Upper lobe of left lung (tissue), 6 donors: ENCODE results near the gene RALGDS. TPM values are rescaled to one million over a fixed set of nuclear protein-coding genes. Genes with fewer than 3 reads are reported as not detected.

Source experiments
- ATAC-seq, 2 donors: fragments of 200-7000 bp; cut with Tn5 transposase; one replicate each; pipeline ENCODE4 v1.9.1; 2022; ENCODE audit warnings: mild to moderate bottlenecking in 2 of 2, moderate library complexity in 2 of 2; ENCODE audit not compliant: low FRiP score in 2 of 2
- DNase-seq, 2 donors: peaks; one replicate each; pipeline ENCODE4 v3.0.0-alpha.2; 2019 to 2020
- H3K27ac ChIP-seq, 4 donors: fragments of 200-600 bp; sonication (generic); one replicate each; pipeline ENCODE4 v1.5.1; 2016 to 2019
- H3K27me3 ChIP-seq, 4 donors: fragments of 200-600 bp; sonication (generic); one replicate each; pipeline ENCODE4 v1.5.1; 2017 to 2019
- H3K36me3 ChIP-seq, 4 donors: fragments of 200-600 bp; sonication (generic); one replicate each; pipeline ENCODE4 v1.5.1; 2016 to 2019
- H3K4me1 ChIP-seq, 4 donors: fragments of 200-600 bp; sonication (generic); one replicate each; pipeline ENCODE4 v1.5.1; 2018 to 2019
- H3K4me3 ChIP-seq, 4 donors: fragments of 200-600 bp; sonication (generic); one replicate each; pipeline ENCODE4 v1.5.1; 2017 to 2019; ENCODE audit warnings: mild to moderate bottlenecking in 2 of 4, moderate library complexity in 1 of 4
- H3K9me3 ChIP-seq, 4 donors: fragments of 200-600 bp; sonication (generic); one replicate each; pipeline ENCODE4 v1.5.1; 2018 to 2019
- EP300 ChIP-seq, 4 donors: sonication (generic); formaldehyde crosslinking; IDR thresholded peaks; one replicate each; pipeline ENCODE4 v1.5.1; 2017; ENCODE audit warnings: antibody characterized with exemption in 4 of 4, control low read depth in 2 of 4
- POLR2A ChIP-seq, 4 donors: fragments of 450-650 bp; IDR thresholded peaks; one replicate each; pipeline ENCODE4 v1.5.1; 2016 to 2017; ENCODE audit warnings: antibody characterized with exemption in 4 of 4, mild to moderate bottlenecking in 2 of 4
- POLR2AphosphoS5 ChIP-seq, 2 donors: sonication (generic); formaldehyde crosslinking; IDR thresholded peaks; one replicate each; pipeline ENCODE4 v1.5.1; 2017; ENCODE audit warnings: antibody characterized with exemption in 2 of 2
- WGBS, 2 donors: methylation state at CpG; one replicate each; pipeline ENCODE4 v1.1.5; 2017 to 2018; 5-methylcytosine and 5-hydroxymethylcytosine counted together
- total RNA-seq, 6 donors: library from RNA; depleted of rRNA in 4 of 6; stranded (reverse); fragments of >200 nt in 4 of 6; gene quantifications; one replicate each; pipeline versions ENCODE4 v1.1.0 to v1.2.1, GENCODE V29; 2016 to 2021
- TF ChIP-seq, protein P1 (sequence below), 6 experiments: fragments of 450-650 bp in 4 of 6; fragments of 200-600 bp in 2 of 6; sonication (generic) in 2 of 6; IDR thresholded peaks; one replicate each; pipeline ENCODE4 v1.5.1; 2016 to 2019; ENCODE audit warnings: antibody characterized with exemption in 6 of 6
- donor health status: DM: no; HTN: no; CAD: no; lungs with moderate emphysema.
- donor health status: DM: no; HTN: yes; CAD: no; lungs with severe emphysema.

The RALGDS gene
- total RNA-seq, 6 donors from 2014 or later: 57.1 to 117 (median 88.9) TPM

DNA sequence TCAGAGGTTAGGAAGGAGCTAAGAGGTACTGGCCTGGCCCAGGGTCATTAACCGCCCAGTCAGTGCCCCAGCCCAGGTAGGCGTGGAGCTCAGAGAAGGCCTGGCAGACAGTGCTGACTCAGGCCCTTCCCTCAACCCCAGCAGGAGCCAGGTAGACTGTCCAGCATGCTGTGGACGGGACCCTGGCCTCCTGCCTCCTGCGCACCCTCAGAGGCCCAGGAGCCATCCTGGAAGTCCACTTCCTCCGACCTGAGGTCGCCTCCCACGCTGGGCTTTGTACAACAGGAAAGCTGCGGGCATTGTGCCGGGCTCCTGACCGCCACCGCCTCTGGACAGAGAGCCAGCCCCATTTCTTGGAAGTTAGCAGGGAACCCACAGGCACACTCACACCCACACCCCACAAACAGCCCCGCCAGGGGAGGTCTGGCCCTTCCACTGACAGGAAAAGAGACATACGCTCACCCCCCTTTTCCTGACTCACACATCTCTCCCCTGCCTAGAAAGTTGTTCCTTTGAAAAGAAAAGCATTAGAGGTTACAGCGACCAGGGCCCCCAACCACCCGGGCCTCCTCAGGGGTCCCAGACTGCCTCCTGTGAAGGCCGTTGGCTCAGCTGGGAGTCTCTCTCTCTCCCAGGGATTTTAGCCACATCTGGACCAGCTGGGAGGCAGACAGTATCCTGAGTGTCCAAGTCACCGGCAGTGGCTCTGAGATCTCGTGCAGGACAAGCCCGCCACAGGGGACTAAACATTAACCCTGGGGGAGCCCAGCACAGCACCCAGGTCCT, 7.7 kb downstream of the RALGDS start:
- peaks cover 63 to 70% (median 67%) of the 10 kb centered on the region in 4 donors for H3K4me1 ChIP-seq
- H3K9me3 ChIP-seq: no peaks in the 10 kb centered on the region
- H3K36me3 ChIP-seq: peaks cover 12 to 35% (median 28%) of the 10 kb centered on the region in 4 donors
- TF ChIP-seq, protein P1, sequence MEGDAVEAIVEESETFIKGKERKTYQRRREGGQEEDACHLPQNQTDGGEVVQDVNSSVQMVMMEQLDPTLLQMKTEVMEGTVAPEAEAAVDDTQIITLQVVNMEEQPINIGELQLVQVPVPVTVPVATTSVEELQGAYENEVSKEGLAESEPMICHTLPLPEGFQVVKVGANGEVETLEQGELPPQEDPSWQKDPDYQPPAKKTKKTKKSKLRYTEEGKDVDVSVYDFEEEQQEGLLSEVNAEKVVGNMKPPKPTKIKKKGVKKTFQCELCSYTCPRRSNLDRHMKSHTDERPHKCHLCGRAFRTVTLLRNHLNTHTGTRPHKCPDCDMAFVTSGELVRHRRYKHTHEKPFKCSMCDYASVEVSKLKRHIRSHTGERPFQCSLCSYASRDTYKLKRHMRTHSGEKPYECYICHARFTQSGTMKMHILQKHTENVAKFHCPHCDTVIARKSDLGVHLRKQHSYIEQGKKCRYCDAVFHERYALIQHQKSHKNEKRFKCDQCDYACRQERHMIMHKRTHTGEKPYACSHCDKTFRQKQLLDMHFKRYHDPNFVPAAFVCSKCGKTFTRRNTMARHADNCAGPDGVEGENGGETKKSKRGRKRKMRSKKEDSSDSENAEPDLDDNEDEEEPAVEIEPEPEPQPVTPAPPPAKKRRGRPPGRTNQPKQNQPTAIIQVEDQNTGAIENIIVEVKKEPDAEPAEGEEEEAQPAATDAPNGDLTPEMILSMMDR (IDR thresholded peaks at IDR 0.05): no peak
- TF ChIP-seq EP300 (IDR thresholded peaks at IDR 0.05): peak in 3 of 4 donors; percentile 56 to 85 (median 69)
- TF ChIP-seq POLR2AphosphoS5 (IDR thresholded peaks at IDR 0.05): peak; percentile 68 to 88
- TF ChIP-seq POLR2A (IDR thresholded peaks at IDR 0.05): no peak
- ATAC-seq (peak; percentile 41 to 53), DNase-seq (peak; percentile 75 to 84)
- peak overlapping the region; percentile 80 to 95 (median 84) for H3K27ac ChIP-seq
- peak overlapping the region in 1 of 4 donors; percentile 15 for H3K4me3 ChIP-seq
- no peaks in the 10 kb centered on the region for H3K27me3 ChIP-seq
- WGBS, 2 donors: 42 to 47% methylated on average over 5 to 13 of the region's 19 CpGs

DNA sequence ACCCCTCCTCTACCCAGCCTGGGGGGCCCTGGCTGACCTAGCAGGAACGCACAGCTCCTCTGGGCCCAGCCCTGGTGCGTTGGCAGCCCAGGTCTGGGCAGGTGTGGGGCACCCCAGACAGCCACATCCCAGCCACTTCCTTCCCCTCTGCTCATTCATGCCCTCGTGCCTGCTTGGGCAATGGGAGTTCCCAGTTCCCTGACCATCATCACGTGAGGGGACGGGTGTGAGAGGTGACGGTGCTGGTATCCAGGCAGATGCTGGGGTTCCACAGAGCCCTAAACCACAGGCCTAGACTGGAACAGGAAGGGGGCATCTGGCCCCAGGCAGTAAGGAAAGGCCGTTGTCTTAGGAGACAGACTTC, 8.4 kb downstream of the RALGDS start:
- WGBS, 2 donors: 29 to 39% methylated on average over 4 of the region's 7 CpGs
- Histone ChIP-seq H3K27me3 (no peaks in the 10 kb centered on the region), H3K4me3 (no peak overlapping the region), H3K27ac (peak overlapping the region; percentile 80 to 95 (median 84)), H3K4me1 (peaks cover 56 to 62% (median 60%) of the 10 kb centered on the region in 4 donors), H3K36me3 (peaks cover 19 to 42% (median 34%) of the 10 kb centered on the region in 4 donors), H3K9me3 (no peaks in the 10 kb centered on the region)
- peak; percentile 48 to 70 for ATAC-seq
- TF ChIP-seq, protein P1 (IDR thresholded peaks at IDR 0.05): no peak
- TF ChIP-seq EP300 (IDR thresholded peaks at IDR 0.05) (peak in 2 of 4 donors; percentile 57 to 85), POLR2A (IDR thresholded peaks at IDR 0.05) (peak in 2 of 4 donors; percentile 15 to 66), POLR2AphosphoS5 (IDR thresholded peaks at IDR 0.05) (peak; percentile 80 to 90)
- peak; percentile 76 to 88 for DNase-seq

DNA sequence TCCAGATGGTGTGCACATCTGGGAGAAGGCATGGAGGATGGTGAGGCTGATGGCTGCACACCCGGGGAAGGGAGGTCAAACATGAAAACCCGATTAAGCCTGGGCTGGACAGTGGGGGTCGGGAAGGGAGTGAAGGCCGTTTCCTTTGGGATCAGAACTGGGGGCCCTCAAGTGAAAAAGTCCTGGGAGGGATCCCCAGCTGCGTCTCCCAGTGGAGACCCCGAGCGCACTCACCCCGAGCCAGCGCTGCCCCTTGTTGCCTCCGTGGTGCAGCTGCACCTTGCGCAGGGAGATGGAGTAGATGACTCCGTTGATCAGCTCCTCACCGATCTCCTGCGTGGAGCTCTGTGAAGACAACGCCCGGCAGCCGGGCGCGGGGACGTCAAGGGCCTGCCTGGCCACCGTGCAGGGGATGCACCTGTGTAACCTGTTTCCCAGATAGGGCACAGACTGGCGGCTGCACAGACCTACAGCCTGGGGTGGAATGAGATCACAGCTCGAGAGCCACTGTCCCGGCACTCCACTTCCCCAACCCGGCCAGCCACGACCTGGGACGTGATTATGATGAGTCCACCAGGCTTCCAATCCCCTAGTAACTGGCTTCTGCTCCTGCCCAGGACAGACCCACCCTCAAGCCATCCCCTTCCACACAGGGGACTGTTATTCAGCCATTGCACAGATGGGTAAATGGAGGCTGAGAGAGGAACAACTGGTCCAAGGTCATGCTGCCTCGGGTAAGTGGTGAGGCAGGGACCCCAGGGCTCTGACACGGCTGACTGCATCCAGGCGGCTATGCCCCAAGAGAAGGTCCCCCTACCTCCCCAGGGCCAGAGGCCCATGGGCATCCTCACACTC, 9.0 kb downstream of the RALGDS start:
- 88 to 90% methylated on average over 14 to 30 of the region's 30 CpGs for WGBS, 2 donors
- Histone ChIP-seq H3K36me3 (peaks cover 21 to 48% (median 41%) of the 10 kb centered on the region in 4 donors), H3K27ac (peak overlapping the region; percentile 80 to 95 (median 84)), H3K27me3 (no peaks in the 10 kb centered on the region), H3K9me3 (no peaks in the 10 kb centered on the region), H3K4me3 (no peak overlapping the region), H3K4me1 (peaks cover 50 to 56% (median 54%) of the 10 kb centered on the region in 4 donors)
- TF ChIP-seq POLR2A (IDR thresholded peaks at IDR 0.05) (no peak), EP300 (IDR thresholded peaks at IDR 0.05) (no peak), POLR2AphosphoS5 (IDR thresholded peaks at IDR 0.05) (no peak)
- TF ChIP-seq, protein P1 (IDR thresholded peaks at IDR 0.05): no peak
- DNase-seq (peak in 1 of 2 donors; percentile 76), ATAC-seq (no peak)

DNA sequence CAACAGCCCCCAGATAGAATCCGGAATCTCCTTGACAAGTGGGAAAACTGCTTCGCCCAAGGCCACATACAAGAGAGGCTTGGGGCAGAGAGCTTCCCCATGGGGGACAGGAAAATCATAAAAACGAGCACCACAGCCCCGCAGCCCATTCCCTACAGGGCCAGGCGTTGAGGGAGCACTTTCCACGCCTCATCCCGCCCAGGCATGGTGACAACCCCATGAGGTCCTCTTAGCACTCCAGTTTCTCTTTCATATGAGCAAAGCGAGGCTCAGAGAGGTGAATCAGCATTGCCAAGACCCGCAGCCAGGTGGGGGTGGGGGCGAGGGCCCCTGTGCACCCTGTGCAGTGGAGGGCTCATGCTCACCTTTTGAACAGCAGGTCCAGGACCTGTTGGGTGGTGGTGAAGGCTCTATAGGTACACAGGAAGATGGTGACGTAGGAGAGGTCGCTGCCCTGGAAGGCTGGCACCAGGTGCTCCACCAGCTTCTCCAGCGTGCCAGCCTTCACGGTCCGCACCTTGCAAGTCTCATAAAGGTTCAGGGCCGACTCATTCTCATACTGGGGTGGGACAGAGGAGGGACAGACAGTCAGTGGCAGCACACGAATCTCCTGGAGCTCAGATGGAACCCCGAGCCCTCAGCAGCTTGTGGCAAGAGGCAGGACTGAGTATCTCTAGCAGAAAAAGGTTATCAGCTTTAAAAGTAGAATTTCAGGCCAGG, 10.9 kb downstream of the RALGDS start:
- ATAC-seq (no peak), DNase-seq (peak in 1 of 2 donors; percentile 46)
- Histone ChIP-seq H3K9me3 (no peaks in the 10 kb centered on the region), H3K4me3 (no peak overlapping the region), H3K4me1 (peaks cover 32 to 37% (median 35%) of the 10 kb centered on the region in 4 donors), H3K36me3 (peaks cover 21 to 64% (median 58%) of the 10 kb centered on the region in 4 donors), H3K27me3 (no peaks in the 10 kb centered on the region), H3K27ac (no peak overlapping the region)
- 94 to 96% methylated on average over 13 to 18 of the region's 18 CpGs for WGBS, 2 donors
- TF ChIP-seq POLR2A (IDR thresholded peaks at IDR 0.05): no peak
- no peak for TF ChIP-seq EP300 (IDR thresholded peaks at IDR 0.05)
- TF ChIP-seq, protein P1 (IDR thresholded peaks at IDR 0.05): no peak
